Hair follicle dermal papilla cell (primary cell): ENCODE measurements around the gene CLIC5. TPM values are rescaled to one million over a fixed set of nuclear protein-coding genes. Genes with fewer than 3 reads are reported as not detected.

ENCODE experiments used
- small RNA-seq: library from RNA; depleted of rRNA; stranded (forward); fragments of <200 nt; gene quantifications from one replicate; pipeline ENCODE3, GENCODE V24; 2012
- total RNA-seq: library from RNA; depleted of rRNA; stranded (reverse); fragments of >200 nt; gene quantifications from 2 replicates; pipeline ENCODE4 v1.2.3, GENCODE V29; 2012

CLIC5 gene
- 0.16 TPM in 1 of 2 replicates, not detected in the other for total RNA-seq

GRCh38 chr6:46015119-46015968 lies at the start of gene CLIC5:
Gene CLIC5, minus strand, starts transcription at chr6:46015860. Its CDS starts 318 bp downstream, at chr6:46015542.

Small RNA genes lying within 50 kb of the gene (small RNA-seq; reads per million reads assigned to genes)
- gene RNU6-754P, result not detected

Other genes with a start within 250 kb of the CLIC5 start
- 0.36 and 0.97 TPM in 2 replicates for gene ENPP4, start 114.1 kb upstream of the CLIC5 start, total RNA-seq
- gene ENPP5, start 155.1 kb upstream of the CLIC5 start, total RNA-seq, result 0.24 and 0.65 TPM in 2 replicates